HFFc6 (cell line): ENCODE measurements around the gene MAML1. TPM values are rescaled to one million over a fixed set of nuclear protein-coding genes. Genes with fewer than 3 reads are reported as not detected.

Source experiments
- DNase-seq: peaks from one replicate; pipeline ENCODE4 v3.0.0-alpha.2; 2018
- H3K27ac Mint-ChIP-seq: 2 replicates; pipeline ENCODE4 v1.8.0; 2020; ENCODE audit warnings: mild to moderate bottlenecking, mixed read lengths
- H3K27me3 Mint-ChIP-seq: 2 replicates; pipeline ENCODE4 v1.8.0; 2021; ENCODE audit warnings: mild to moderate bottlenecking, moderate library complexity, mixed read lengths; ENCODE audit not compliant: insufficient read depth
- H3K36me3 Mint-ChIP-seq: 2 replicates; pipeline ENCODE4 v1.8.0; 2021; ENCODE audit warnings: low read depth, mixed read lengths
- H3K4me1 Mint-ChIP-seq: 2 replicates; pipeline ENCODE4 v1.8.0; 2020; ENCODE audit warnings: low read depth, mixed read lengths
- H3K4me3 Mint-ChIP-seq: 2 replicates; pipeline ENCODE4 v1.8.0; 2020; ENCODE audit warnings: mild to moderate bottlenecking, moderate library complexity, mixed read lengths
- H3K9me3 Mint-ChIP-seq: 2 replicates; pipeline ENCODE4 v1.8.0; 2020; ENCODE audit warnings: mild to moderate bottlenecking, mixed read lengths
- total RNA-seq, 6 experiments: library from RNA; stranded (reverse); fragmentation: NEBNext Ultra II Directional; extraction: Animal tissue kit (Norgen Biotek cat#: 25700); gene quantifications; 2 replicates in 1 of 6; 3 replicates in 5 of 6; pipeline ENCODE4 v1.2.3, GENCODE V29; 2021
- TF ChIP-seq, protein P1 (sequence below): fragments of 200-600 bp; sonication (generic); IDR thresholded peaks from 2 replicates; pipeline ENCODE4 v1.5.0; 2021; ENCODE audit warnings: antibody characterized with exemption, mild to moderate bottlenecking

Gene MAML1
- total RNA-seq, 6 experiments from 2014 or later = 14.9 to 17.7 (median 16.5) TPM

DNA sequence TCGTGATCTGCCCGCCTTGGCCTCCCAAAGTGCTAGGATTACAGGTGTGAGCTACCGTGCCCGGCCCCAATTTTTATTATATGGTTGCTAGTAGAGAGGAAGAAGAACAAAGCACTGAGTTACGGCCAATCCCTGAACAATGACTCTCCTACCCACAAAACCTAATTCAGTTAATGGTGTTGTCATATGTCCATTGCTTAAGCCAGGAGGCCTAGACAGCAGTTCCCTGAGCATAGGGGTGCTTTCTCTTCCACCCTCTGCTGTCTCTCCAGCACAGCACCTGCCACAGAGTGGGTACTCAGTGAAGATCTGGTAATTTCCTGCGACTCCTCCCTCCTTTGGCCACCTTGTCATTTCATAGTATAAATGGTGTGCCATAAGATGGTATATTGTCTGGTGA lies 39.7 kb downstream of the MAML1 start:
- peaks cover 12% of the 10 kb centered on the region for H3K36me3 Mint-ChIP-seq
- H3K4me3 Mint-ChIP-seq = no peak overlapping the region
- H3K4me1 Mint-ChIP-seq = peaks cover 2% of the 10 kb centered on the region; the same call in 1 of the 2 replicates

DNA sequence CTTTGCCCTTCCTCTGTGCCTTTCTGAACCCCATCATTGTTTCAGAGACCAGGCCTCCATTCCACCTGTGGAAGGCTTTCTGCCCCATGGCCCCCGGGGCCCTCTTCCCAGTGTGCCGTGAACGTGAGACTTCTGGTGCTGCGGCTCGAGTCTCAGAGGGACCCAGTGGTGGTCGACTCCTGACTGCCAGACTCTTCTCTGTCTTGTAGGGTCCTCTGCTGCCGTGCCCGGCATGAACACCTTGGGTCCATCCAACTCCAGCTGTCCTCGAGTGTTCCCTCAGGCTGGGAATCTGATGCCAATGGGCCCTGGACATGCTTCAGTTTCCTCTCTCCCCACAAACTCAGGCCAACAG lies 41.0 kb downstream of the MAML1 start:
- H3K27me3 Mint-ChIP-seq = no peaks in the 10 kb centered on the region; the same call in none of the 2 replicates
- H3K36me3 Mint-ChIP-seq = peaks cover 20% of the 10 kb centered on the region
- DNase-seq = no peak
- H3K27ac Mint-ChIP-seq = no peak overlapping the region
- no peaks in the 10 kb centered on the region for H3K4me1 Mint-ChIP-seq
- no peaks in the 10 kb centered on the region for H3K9me3 Mint-ChIP-seq
- TF ChIP-seq, protein P1, sequence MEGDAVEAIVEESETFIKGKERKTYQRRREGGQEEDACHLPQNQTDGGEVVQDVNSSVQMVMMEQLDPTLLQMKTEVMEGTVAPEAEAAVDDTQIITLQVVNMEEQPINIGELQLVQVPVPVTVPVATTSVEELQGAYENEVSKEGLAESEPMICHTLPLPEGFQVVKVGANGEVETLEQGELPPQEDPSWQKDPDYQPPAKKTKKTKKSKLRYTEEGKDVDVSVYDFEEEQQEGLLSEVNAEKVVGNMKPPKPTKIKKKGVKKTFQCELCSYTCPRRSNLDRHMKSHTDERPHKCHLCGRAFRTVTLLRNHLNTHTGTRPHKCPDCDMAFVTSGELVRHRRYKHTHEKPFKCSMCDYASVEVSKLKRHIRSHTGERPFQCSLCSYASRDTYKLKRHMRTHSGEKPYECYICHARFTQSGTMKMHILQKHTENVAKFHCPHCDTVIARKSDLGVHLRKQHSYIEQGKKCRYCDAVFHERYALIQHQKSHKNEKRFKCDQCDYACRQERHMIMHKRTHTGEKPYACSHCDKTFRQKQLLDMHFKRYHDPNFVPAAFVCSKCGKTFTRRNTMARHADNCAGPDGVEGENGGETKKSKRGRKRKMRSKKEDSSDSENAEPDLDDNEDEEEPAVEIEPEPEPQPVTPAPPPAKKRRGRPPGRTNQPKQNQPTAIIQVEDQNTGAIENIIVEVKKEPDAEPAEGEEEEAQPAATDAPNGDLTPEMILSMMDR = no peak
- H3K4me3 Mint-ChIP-seq = no peak overlapping the region

More for the DNA sequence above, 39.7 kb downstream of the MAML1 start:
- Mint-ChIP-seq H3K27me3 (no peaks in the 10 kb centered on the region; the same call in none of the 2 replicates), H3K9me3 (no peaks in the 10 kb centered on the region), H3K27ac (no peak overlapping the region)
- DNase-seq = no peak
- TF ChIP-seq, protein P1 = no peak

DNA sequence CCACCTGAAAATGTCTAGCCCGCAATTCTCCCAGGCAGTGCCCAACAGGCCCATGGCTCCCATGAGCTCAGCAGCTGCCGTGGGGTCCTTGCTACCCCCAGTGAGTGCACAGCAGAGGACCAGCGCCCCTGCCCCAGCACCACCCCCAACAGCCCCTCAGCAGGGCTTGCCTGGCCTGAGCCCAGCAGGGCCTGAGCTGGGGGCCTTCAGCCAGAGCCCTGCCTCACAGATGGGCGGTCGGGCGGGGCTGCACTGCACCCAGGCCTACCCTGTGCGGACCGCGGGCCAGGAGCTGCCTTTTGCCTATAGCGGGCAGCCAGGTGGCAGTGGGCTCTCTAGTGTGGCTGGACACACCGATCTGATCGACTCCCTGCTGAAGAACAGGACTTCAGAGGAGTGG lies 41.8 kb downstream of the MAML1 start:
- no peak for DNase-seq
- TF ChIP-seq, protein P1 = no peak
- H3K36me3 Mint-ChIP-seq = peaks cover 14% of the 10 kb centered on the region
- H3K27me3 Mint-ChIP-seq = peaks cover 5% of the 10 kb centered on the region
- H3K4me3 Mint-ChIP-seq = no peak overlapping the region
- no peaks in the 10 kb centered on the region for H3K9me3 Mint-ChIP-seq
- no peak overlapping the region for H3K27ac Mint-ChIP-seq
- no peaks in the 10 kb centered on the region for H3K4me1 Mint-ChIP-seq

DNA sequence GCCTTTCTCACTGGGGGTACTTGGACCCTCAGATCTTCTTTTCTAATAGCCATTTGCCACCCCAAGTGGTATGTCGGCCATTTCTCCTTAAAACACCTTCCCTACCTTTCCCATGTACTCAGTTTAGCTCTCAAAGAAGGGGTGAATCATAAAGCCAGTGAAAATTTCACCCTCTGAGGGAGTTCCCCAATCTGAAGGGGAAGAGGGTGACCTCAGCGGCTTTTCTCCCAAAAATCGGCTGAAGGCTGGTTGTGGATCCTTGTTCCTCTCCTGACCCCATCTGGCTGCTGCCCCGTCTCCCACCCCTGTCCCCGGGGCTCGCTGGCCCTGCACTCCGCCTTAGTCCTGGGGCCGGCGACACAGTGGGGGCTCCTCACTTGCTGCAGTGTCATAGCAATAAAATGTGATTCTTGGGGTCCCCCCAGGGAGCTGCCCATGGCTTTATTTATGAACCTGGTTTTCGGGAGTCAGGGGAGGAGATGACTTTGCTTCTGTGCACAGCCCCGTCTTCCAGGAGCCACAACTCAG lies 43.9 kb downstream of the MAML1 start:
- Mint-ChIP-seq H3K27ac (no peak overlapping the region), H3K36me3 (peaks cover 14% of the 10 kb centered on the region; the same call in 1 of the 2 replicates), H3K4me3 (no peak overlapping the region), H3K27me3 (peaks cover 10% of the 10 kb centered on the region), H3K4me1 (no peaks in the 10 kb centered on the region), H3K9me3 (no peaks in the 10 kb centered on the region)
- TF ChIP-seq, protein P1 = no peak
- DNase-seq = no peak

DNA sequence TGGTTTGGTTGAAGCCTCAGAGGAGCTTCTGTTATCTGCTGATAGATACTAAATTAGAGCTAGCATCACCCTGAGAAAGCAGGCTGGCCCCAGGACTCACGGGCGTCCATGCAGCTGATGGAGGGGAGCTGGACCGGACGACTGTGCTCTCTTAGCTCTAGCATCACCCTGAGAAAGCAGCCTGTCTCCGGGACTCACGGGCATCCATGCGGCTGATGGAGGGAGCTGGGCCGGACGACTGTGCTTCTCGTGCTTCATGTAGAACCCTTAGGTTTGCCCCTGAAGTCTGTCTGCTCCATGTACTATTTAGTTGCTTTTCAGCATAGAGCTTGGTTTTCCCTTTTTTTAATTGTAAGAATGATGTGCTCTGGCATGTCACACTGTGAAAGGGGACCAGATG lies 44.8 kb downstream of the MAML1 start:
- Mint-ChIP-seq H3K9me3 (no peaks in the 10 kb centered on the region), H3K4me3 (no peak overlapping the region), H3K27me3 (peaks cover 14% of the 10 kb centered on the region), H3K4me1 (no peaks in the 10 kb centered on the region), H3K27ac (no peak overlapping the region), H3K36me3 (peaks cover 14% of the 10 kb centered on the region; the same call in 1 of the 2 replicates)
- no peak for DNase-seq
- TF ChIP-seq, protein P1 = no peak

DNA sequence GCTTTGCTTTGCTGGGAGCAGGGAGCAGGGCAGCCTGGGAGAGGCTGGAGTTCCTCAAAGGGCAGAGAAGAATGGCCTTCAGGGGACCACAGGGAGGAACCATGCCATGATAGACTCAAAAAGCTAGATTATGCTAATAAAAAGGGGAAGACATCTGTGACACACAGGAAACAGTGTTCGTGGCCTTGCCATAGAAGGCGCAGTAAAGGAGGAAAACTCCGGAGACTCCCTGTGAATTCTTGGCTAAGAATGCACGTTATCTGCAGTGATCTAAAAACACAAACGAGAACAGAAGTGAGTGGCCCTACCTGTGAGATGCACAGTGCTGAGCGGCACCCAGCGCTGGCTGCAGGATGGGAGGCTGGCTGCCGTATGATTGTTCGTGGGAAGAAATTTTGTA lies 45.3 kb downstream of the MAML1 start:
- TF ChIP-seq, protein P1 = no peak
- Mint-ChIP-seq H3K4me3 (no peak overlapping the region), H3K4me1 (no peaks in the 10 kb centered on the region), H3K9me3 (no peaks in the 10 kb centered on the region), H3K36me3 (peaks cover 14% of the 10 kb centered on the region; the same call in 1 of the 2 replicates), H3K27me3 (peaks cover 14% of the 10 kb centered on the region), H3K27ac (no peak overlapping the region)
- DNase-seq = no peak
